ENCODE measurements around the gene ZBTB25. TPM values are rescaled to one million over a fixed set of nuclear protein-coding genes. Genes with fewer than 3 reads are reported as not detected.
A peak's percentile ranks its signal among the peaks of the same experiment; 100 is the strongest.

ZBTB25 gene
- total RNA-seq, 1 donor from 2014 or later: 11.3 TPM

DNA sequence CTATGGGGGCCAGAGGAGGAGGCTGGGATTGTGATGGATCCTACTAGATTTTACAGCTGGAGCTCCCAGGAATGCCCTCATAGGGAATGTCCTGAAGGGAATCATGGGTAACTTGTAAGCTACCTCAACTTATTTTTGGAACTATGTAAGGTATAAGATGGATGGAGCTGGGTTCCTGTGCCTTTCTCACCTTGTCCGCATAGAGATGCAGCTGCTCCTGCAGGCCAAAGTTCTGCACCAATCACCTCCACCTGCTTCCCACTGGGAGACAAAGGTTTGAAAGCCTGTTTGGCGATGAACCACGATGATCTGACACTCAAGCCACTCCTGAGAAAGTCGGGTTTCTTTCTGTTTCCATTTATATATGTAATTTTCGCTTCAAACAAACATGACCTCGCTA, 39.0 kb downstream of the ZBTB25 start:
- Mint-ChIP-seq H3K36me3 (peaks cover 3% of the 10 kb centered on the region), H3K27me3 (peaks cover 8% of the 10 kb centered on the region), H3K4me3 (peak overlapping the region; percentile 91), H3K4me1 (ENCODE audit: unreplicated experiment) (peaks cover 9% of the 10 kb centered on the region), H3K27ac (peak overlapping the region; percentile 70), H3K9me3 (no peaks in the 10 kb centered on the region)
- DNase-seq (ENCODE audit: extremely low spot score, unreplicated experiment): no peak
- TF ChIP-seq, protein P1, sequence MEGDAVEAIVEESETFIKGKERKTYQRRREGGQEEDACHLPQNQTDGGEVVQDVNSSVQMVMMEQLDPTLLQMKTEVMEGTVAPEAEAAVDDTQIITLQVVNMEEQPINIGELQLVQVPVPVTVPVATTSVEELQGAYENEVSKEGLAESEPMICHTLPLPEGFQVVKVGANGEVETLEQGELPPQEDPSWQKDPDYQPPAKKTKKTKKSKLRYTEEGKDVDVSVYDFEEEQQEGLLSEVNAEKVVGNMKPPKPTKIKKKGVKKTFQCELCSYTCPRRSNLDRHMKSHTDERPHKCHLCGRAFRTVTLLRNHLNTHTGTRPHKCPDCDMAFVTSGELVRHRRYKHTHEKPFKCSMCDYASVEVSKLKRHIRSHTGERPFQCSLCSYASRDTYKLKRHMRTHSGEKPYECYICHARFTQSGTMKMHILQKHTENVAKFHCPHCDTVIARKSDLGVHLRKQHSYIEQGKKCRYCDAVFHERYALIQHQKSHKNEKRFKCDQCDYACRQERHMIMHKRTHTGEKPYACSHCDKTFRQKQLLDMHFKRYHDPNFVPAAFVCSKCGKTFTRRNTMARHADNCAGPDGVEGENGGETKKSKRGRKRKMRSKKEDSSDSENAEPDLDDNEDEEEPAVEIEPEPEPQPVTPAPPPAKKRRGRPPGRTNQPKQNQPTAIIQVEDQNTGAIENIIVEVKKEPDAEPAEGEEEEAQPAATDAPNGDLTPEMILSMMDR (conservative IDR thresholded peaks at IDR 0.05): no peak

DNA sequence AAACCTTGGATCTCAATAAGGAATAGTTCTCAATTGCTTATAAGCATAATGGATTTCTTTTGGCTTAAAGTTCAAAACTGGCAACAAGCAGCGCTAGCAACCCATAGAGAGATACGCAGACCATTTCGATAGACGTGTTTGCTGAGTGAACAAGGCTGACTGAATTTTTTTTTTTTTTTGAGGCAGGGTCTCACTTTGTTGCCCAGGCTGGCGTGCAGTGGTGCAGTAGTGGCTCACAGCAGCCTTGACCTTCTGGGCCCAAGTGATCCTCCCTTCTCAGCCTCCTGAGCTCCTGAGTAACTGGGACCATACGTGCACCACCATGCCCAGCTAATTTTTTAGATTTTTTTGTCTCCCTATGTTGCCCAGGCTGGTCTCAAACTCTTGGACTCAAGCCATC, 39.8 kb downstream of the ZBTB25 start:
- DNase-seq (ENCODE audit: extremely low spot score, unreplicated experiment): no peak
- Mint-ChIP-seq H3K27me3 (peaks cover 8% of the 10 kb centered on the region), H3K36me3 (peaks cover 6% of the 10 kb centered on the region), H3K9me3 (no peaks in the 10 kb centered on the region), H3K27ac (no peak overlapping the region), H3K4me3 (no peak overlapping the region), H3K4me1 (ENCODE audit: unreplicated experiment) (peaks cover 9% of the 10 kb centered on the region)
- TF ChIP-seq, protein P1 (conservative IDR thresholded peaks at IDR 0.05): no peak

DNA sequence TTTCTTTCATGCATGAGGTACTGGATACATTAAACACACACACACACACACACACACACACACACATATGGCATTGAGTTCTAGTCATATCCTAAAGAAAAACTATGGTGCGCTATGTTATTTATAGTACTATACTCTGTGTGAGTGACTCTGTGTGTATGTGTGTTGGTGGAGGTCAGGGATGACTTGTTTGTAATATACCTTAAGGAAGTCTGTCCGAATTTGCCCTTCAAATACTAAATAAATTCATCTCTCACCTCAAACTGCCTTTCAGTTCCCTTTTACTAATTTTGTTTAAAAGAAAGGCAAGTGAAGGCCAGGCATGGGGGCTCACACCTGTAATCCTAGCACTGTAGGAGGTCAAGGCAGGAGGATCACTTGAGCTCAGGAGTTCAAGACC, 40.4 kb downstream of the ZBTB25 start:
- Mint-ChIP-seq H3K4me1 (ENCODE audit: unreplicated experiment) (peaks cover 9% of the 10 kb centered on the region), H3K27ac (no peak overlapping the region), H3K9me3 (no peaks in the 10 kb centered on the region), H3K36me3 (peaks cover 11% of the 10 kb centered on the region), H3K4me3 (peak overlapping the region; percentile 22), H3K27me3 (peaks cover 8% of the 10 kb centered on the region)
- TF ChIP-seq, protein P1 (conservative IDR thresholded peaks at IDR 0.05): no peak
- no peak for DNase-seq (ENCODE audit: extremely low spot score, unreplicated experiment)

- Mint-ChIP-seq H3K4me1 (ENCODE audit: unreplicated experiment) (peaks cover 9% of the 10 kb centered on the region), H3K36me3 (peaks cover 17% of the 10 kb centered on the region), H3K4me3 (no peak overlapping the region)
Observed at GRCh38 chr14:64461221-64461620, 42.4 kb downstream of the ZBTB25 start.

DNA sequence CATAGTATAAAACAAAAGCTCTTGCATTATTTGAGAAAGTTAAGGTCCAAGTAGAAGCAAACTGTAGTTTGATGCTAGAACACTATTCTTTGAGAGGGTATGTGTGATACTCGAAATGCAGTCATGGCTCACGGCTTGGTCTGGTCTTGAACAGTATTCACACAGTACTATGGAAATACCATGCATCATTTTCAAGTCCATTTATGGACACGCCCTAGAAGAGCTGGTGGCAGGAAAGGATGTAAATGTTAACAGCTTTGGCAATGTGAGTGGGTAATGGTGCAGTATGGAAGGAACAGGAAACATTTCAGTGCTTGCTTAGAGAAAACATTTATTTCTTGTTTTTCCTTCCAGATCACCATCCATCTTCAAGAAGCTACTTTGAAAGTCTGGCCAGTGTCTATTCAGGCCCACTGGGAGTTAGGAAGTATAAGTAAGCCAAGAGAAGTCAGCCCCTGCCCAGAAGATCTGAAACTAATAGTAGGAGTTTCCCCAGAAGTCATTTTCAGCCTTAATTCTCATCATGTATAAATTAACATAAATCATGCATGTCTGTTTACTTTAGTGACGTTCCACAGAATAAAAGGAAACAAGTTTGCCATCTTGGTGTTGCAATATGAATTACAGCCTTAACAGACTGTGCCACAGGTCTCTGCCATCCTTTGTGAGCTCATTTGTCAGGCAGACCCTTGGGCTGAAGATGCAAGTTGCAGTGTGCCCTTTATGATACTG, 44.1 kb downstream of the ZBTB25 start:
- no peak overlapping the region for H3K27ac Mint-ChIP-seq

More at GRCh38 chr14:64461221-64461620, 42.4 kb downstream of the ZBTB25 start:
- DNase-seq (ENCODE audit: extremely low spot score, unreplicated experiment): no peak
- H3K27me3 Mint-ChIP-seq: peaks cover 5% of the 10 kb centered on the region
- no peak overlapping the region for H3K27ac Mint-ChIP-seq
- TF ChIP-seq, protein P1 (conservative IDR thresholded peaks at IDR 0.05): no peak
- no peaks in the 10 kb centered on the region for H3K9me3 Mint-ChIP-seq

More for the DNA sequence above, 44.1 kb downstream of the ZBTB25 start:
- Mint-ChIP-seq H3K4me3 (no peak overlapping the region), H3K36me3 (peaks cover 24% of the 10 kb centered on the region), H3K4me1 (ENCODE audit: unreplicated experiment) (peaks cover 3% of the 10 kb centered on the region), H3K9me3 (no peaks in the 10 kb centered on the region), H3K27me3 (no peaks in the 10 kb centered on the region)
- TF ChIP-seq, protein P1 (conservative IDR thresholded peaks at IDR 0.05): no peak
- no peak for DNase-seq (ENCODE audit: extremely low spot score, unreplicated experiment)
